Aorta (tissue), 5 donors: ENCODE results near the gene ATN1. TPM values are rescaled to one million over a fixed set of nuclear protein-coding genes. Genes with fewer than 3 reads are reported as not detected.

Source experiments
- ATAC-seq: fragments of 200-7000 bp; cut with Tn5 transposase; one replicate; pipeline ENCODE4 v1.9.1; 2022; ENCODE audit warnings: moderate library complexity; ENCODE audit not compliant: low FRiP score
- DNase-seq, 2 donors: peaks; one replicate each; pipeline ENCODE4 v3.0.0-alpha.2; 2020
- H3K27ac ChIP-seq, 2 donors: one replicate each; pipeline ENCODE4 v1.5.1; 2013; ENCODE audit warnings: low read length in 2 of 2, mild to moderate bottlenecking in 2 of 2, moderate library complexity in 2 of 2, control low read depth in 1 of 2, inconsistent platforms in 1 of 2, low read depth in 1 of 2
- H3K27me3 ChIP-seq, 2 donors: one replicate each; pipeline ENCODE4 v1.6.1; 2013; ENCODE audit warnings: control low read depth in 1 of 2, low read length in 1 of 2, mild to moderate bottlenecking in 1 of 2, moderate library complexity in 1 of 2; ENCODE audit not compliant: insufficient read depth in 2 of 2, control insufficient read depth in 1 of 2
- H3K36me3 ChIP-seq, 2 donors: one replicate each; pipeline ENCODE4 v1.6.1; 2013; ENCODE audit warnings: control low read depth in 1 of 2, low read length in 1 of 2, mild to moderate bottlenecking in 1 of 2; ENCODE audit not compliant: insufficient read depth in 2 of 2, control insufficient read depth in 1 of 2
- H3K4me1 ChIP-seq, 2 donors: one replicate each; pipeline ENCODE4 v1.6.1; 2013; ENCODE audit warnings: low read length in 2 of 2, control low read depth in 1 of 2, mild to moderate bottlenecking in 1 of 2, moderate library complexity in 1 of 2; ENCODE audit not compliant: insufficient read depth in 2 of 2, control insufficient read depth in 1 of 2
- H3K4me3 ChIP-seq, 2 donors: one replicate each; pipeline ENCODE4 v1.5.1; 2013; ENCODE audit warnings: low read length in 2 of 2, control low read depth in 1 of 2, mild to moderate bottlenecking in 1 of 2
- H3K9me3 ChIP-seq: one replicate; pipeline ENCODE4 v1.6.1; 2013; ENCODE audit warnings: mild to moderate bottlenecking, low read length; ENCODE audit not compliant: control insufficient read depth
- WGBS, 2 donors: extraction: QIAGEN DNeasy Blood & Tissue Kit; methylation state at CpG; one replicate each; pipeline ENCODE4 v1.1.7; 2013; 5-methylcytosine and 5-hydroxymethylcytosine counted together
- intact Hi-C, 2 donors: fragments of 100-400 bp; cut with DNase I; formaldehyde crosslinking; loops; one replicate each; pipeline versions ENCODE4 v1.14.2 to v1.15.0; 2022
- polyA plus RNA-seq, 2 donors: library from polyadenylated mRNA; stranded (reverse); fragments of 200-250 nt; gene quantifications; one replicate each; pipeline ENCODE4 v1.2.3, GENCODE V29; 2013
- total RNA-seq, 2 donors: library from RNA; stranded (reverse); fragmentation: NEBNext Ultra II Directional; extraction: Animal tissue kit (Norgen Biotek cat#: 25700); gene quantifications; one replicate each; pipeline ENCODE4 v1.2.1, GENCODE V29; 2021
- donor health status: healthy with polysubstance abuse.
- donor health status: Bipolar disorder and iron deficiency.
- donor health status: DM: no; HTN: no; CAD: no.
- donor health status: DM: no; HTN: no; CAD: no.
- donor health status: DM: yes; HTN: yes; CAD: no.

Gene ATN1
- total and polyA plus RNA-seq, 4 donors = 22.7 to 149 (median 142) TPM

DNA sequence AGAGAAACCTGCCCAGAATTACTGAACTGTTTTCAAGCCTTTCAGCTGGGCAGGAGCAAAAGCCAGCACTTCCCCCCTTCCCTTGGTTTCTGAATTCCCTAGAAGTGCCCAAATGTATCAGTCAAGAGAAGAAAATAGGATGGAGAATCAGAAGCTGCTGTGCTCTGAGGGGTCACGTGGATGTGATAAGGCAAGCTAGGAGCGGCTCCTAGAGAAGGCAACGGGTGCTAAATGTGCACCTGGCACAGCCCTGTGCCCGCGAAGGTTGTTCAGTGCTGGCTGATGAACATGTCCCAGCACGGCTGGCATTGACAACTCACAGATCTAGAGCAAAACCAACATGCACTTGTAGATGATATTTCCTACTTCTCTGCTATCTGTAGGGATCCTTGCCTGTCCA, 51.3 kb downstream of the ATN1 start:
- no peak for ATAC-seq
- intact Hi-C loops = no loop called here
- no peak overlapping the region for H3K27ac ChIP-seq
- no peaks in the 10 kb centered on the region for H3K4me1 ChIP-seq
- no peak overlapping the region for H3K4me3 ChIP-seq
- 75 to 77% methylated on average over 6 of the region's 6 CpGs for WGBS, 2 donors
- H3K27me3 ChIP-seq = no peaks in the 10 kb centered on the region
- no peaks in the 10 kb centered on the region for H3K9me3 ChIP-seq
- DNase-seq = no peak
- H3K36me3 ChIP-seq = peaks cover 8 to 10% of the 10 kb centered on the region in 2 donors

- ATAC-seq = no peak
Observed at GRCh38 chr12:6979453-6979852, 51.7 kb downstream of the ATN1 start.

GRCh38 chr12:6980075-6980474, 52.3 kb downstream of the ATN1 start:
- H3K4me1 ChIP-seq = no peaks in the 10 kb centered on the region
- 95 to 96% methylated on average over 4 of the region's 4 CpGs for WGBS, 2 donors
- no peak for DNase-seq
- no peak overlapping the region for H3K27ac ChIP-seq
- H3K4me3 ChIP-seq = no peak overlapping the region
- H3K27me3 ChIP-seq = no peaks in the 10 kb centered on the region
- intact Hi-C loops = no loop called here
- H3K9me3 ChIP-seq = no peaks in the 10 kb centered on the region
- H3K36me3 ChIP-seq = peaks cover 8 to 10% of the 10 kb centered on the region in 2 donors
- ATAC-seq = no peak

More at GRCh38 chr12:6979453-6979852, 51.7 kb downstream of the ATN1 start:
- H3K27ac ChIP-seq = no peak overlapping the region
- intact Hi-C loops = no loop called here
- no peaks in the 10 kb centered on the region for H3K4me1 ChIP-seq
- H3K36me3 ChIP-seq = peaks cover 8 to 10% of the 10 kb centered on the region in 2 donors
- no peak for DNase-seq
- H3K4me3 ChIP-seq = no peak overlapping the region
- H3K9me3 ChIP-seq = no peaks in the 10 kb centered on the region
- H3K27me3 ChIP-seq = no peaks in the 10 kb centered on the region
- 80 to 84% methylated on average over 3 of the region's 3 CpGs for WGBS, 2 donors

- no peaks in the 10 kb centered on the region for H3K9me3 ChIP-seq
Observed at GRCh38 chr12:6980740-6981139, 53.0 kb downstream of the ATN1 start.

GRCh38 chr12:6981152-6982052, 53.6 kb downstream of the ATN1 start:
- Histone ChIP-seq H3K27me3 (no peaks in the 10 kb centered on the region), H3K36me3 (peaks cover 0 to 6% of the 10 kb centered on the region in 2 donors), H3K4me1 (no peaks in the 10 kb centered on the region), H3K27ac (no peak overlapping the region), H3K4me3 (no peak overlapping the region), H3K9me3 (no peaks in the 10 kb centered on the region)
- 85 to 94% methylated on average over 10 of the region's 10 CpGs for WGBS, 2 donors
- DNase-seq = no peak
- ATAC-seq = no peak
- intact Hi-C loops = no loop called here

More at GRCh38 chr12:6980740-6981139, 53.0 kb downstream of the ATN1 start:
- no peaks in the 10 kb centered on the region for H3K4me1 ChIP-seq
- DNase-seq (no peak), ATAC-seq (no peak)
- intact Hi-C loops = no loop called here
- H3K27me3 ChIP-seq = no peaks in the 10 kb centered on the region
- no peak overlapping the region for H3K27ac ChIP-seq
- peaks cover under 1 to 6% of the 10 kb centered on the region in 2 donors for H3K36me3 ChIP-seq
- H3K4me3 ChIP-seq = no peak overlapping the region

DNA sequence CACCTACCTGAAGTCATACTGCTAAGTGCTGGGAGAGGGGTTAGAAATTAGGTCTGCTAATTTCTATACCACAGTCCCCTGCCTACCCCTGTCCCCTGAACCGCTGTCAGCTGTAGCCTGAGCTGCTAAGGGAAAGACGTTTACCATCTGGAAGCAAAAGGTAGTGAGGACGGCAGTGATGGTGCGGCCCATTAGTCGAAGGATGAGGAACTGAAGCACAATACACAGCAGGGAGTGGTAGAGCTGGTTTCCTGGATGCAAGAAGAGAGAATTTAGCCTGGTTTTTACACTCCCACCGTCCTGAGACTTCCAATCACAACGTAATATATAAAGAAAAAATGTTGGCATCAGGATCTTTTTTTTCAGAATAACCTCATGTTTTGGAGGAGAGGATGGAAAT, 54.8 kb downstream of the ATN1 start:
- no peaks in the 10 kb centered on the region for H3K4me1 ChIP-seq
- ATAC-seq (no peak), DNase-seq (no peak)
- intact Hi-C loops = no loop called here
- H3K4me3 ChIP-seq = no peak overlapping the region
- H3K9me3 ChIP-seq = no peaks in the 10 kb centered on the region
- H3K27ac ChIP-seq = no peak overlapping the region
- H3K27me3 ChIP-seq = no peaks in the 10 kb centered on the region
- 84 to 88% methylated on average over 7 of the region's 7 CpGs for WGBS, 2 donors
- H3K36me3 ChIP-seq = peaks cover 0 to 6% of the 10 kb centered on the region in 2 donors

DNA sequence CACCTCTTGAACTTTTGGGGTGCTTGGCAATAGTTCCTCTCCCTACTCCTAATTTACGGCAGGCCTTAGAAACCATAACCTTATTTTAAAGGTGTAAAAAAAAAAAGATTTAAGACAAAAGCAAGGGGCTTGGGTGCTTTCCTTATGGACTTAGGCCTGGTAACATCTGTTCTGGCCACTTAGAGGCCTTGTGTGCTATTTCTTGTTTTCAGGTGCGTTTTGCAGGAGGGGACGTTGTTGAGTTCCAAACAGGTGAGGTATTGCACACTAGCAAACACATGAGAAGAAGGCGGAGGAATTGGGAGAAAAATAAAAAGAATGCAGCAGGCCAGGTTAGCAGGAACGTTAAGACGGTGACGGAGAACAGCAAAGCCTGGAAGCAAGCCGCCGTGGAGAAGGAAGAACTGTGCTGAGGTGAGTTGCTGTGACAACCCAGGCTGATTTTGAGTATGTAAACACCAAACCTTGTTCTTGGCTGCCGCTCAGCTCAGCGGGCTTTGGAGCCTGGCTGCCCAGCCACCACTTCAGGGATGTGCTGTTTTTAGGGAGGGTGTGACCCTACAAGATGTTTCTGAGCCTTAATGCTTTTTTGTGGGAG, 60.3 kb downstream of the ATN1 start:
- Histone ChIP-seq H3K27me3 (no peaks in the 10 kb centered on the region), H3K4me3 (no peak overlapping the region), H3K27ac (no peak overlapping the region), H3K4me1 (no peaks in the 10 kb centered on the region), H3K9me3 (no peaks in the 10 kb centered on the region), H3K36me3 (peaks cover 2 to 4% of the 10 kb centered on the region in 2 donors)
- intact Hi-C loops = no loop called here
- DNase-seq = no peak
- WGBS, 2 donors = 86% methylated on average over 11 of the region's 11 CpGs
- no peak for ATAC-seq
